ENCODE data around the gene BPIFB2. TPM values are rescaled to one million over a fixed set of nuclear protein-coding genes. Genes with fewer than 3 reads are reported as not detected.

The BPIFB2 gene
- total RNA-seq, 1 donor from 2014 or later: not detected

GRCh38 chr20:33024609-33025317, 17.3 kb downstream of the BPIFB2 start:
- H3K9me3 Mint-ChIP-seq: no peaks in the 10 kb centered on the region
- no peak for DNase-seq (ENCODE audit: low read depth, low spot score)
- no peak overlapping the region for H3K4me3 Mint-ChIP-seq
- peaks cover 3% of the 10 kb centered on the region for H3K27me3 Mint-ChIP-seq (ENCODE audit: low read depth)
- H3K27ac Mint-ChIP-seq (ENCODE audit: unreplicated experiment): no peak overlapping the region
- H3K36me3 Mint-ChIP-seq (ENCODE audit: low read depth): no peaks in the 10 kb centered on the region
- H3K4me1 Mint-ChIP-seq: no peaks in the 10 kb centered on the region
- TF ChIP-seq, protein P1, sequence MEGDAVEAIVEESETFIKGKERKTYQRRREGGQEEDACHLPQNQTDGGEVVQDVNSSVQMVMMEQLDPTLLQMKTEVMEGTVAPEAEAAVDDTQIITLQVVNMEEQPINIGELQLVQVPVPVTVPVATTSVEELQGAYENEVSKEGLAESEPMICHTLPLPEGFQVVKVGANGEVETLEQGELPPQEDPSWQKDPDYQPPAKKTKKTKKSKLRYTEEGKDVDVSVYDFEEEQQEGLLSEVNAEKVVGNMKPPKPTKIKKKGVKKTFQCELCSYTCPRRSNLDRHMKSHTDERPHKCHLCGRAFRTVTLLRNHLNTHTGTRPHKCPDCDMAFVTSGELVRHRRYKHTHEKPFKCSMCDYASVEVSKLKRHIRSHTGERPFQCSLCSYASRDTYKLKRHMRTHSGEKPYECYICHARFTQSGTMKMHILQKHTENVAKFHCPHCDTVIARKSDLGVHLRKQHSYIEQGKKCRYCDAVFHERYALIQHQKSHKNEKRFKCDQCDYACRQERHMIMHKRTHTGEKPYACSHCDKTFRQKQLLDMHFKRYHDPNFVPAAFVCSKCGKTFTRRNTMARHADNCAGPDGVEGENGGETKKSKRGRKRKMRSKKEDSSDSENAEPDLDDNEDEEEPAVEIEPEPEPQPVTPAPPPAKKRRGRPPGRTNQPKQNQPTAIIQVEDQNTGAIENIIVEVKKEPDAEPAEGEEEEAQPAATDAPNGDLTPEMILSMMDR (conservative IDR thresholded peaks at IDR 0.05): no peak

- no peak for DNase-seq (ENCODE audit: low read depth, low spot score)
- H3K4me1 Mint-ChIP-seq: no peaks in the 10 kb centered on the region
- H3K9me3 Mint-ChIP-seq: no peaks in the 10 kb centered on the region
- no peak overlapping the region for H3K27ac Mint-ChIP-seq (ENCODE audit: unreplicated experiment)
- H3K27me3 Mint-ChIP-seq (ENCODE audit: low read depth): peaks cover 3% of the 10 kb centered on the region
- TF ChIP-seq, protein P1 (conservative IDR thresholded peaks at IDR 0.05): no peak
- no peaks in the 10 kb centered on the region for H3K36me3 Mint-ChIP-seq (ENCODE audit: low read depth)
- no peak overlapping the region for H3K4me3 Mint-ChIP-seq
These were observed 17.9 kb downstream of the BPIFB2 start for GRCh38 chr20:33025318-33025876.

DNA sequence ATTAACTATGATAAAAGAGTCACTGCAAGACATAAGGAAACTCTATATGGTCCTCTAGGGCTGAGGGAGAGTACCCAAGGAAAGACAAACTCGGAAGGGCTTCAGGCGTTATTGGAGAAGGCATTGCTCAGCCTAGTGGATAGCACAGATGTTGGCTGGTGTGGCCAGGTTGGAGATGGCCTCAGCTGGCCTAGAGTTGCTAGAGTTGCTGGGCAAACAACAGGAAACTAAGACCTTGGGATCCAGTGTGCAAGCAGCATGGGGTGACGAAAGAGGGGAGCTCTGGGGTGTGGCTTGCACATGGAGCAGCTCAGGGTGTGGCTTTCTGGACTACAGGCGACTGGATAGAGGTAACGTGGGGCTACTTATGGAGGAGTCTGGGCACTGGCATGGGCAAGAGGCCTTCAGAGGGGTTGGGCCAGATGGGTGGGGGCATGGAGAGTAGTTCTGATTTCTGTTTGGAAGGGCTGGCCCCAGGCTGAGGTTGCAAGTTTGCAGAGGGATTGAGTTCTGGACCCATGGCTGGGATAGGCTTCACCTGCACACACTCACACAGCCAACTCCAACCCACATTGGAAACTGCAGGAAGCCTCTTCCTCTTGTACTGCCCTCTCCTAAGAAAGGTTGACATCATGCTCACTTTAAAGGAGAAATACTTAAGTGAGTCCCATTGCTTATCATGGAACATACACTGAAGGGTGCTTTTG, 18.7 kb downstream of the BPIFB2 start:
- no peak overlapping the region for H3K27ac Mint-ChIP-seq (ENCODE audit: unreplicated experiment)
- H3K4me3 Mint-ChIP-seq: no peak overlapping the region
- no peaks in the 10 kb centered on the region for H3K36me3 Mint-ChIP-seq (ENCODE audit: low read depth)
- H3K4me1 Mint-ChIP-seq: no peaks in the 10 kb centered on the region
- peaks cover 3% of the 10 kb centered on the region for H3K27me3 Mint-ChIP-seq (ENCODE audit: low read depth)
- TF ChIP-seq, protein P1 (conservative IDR thresholded peaks at IDR 0.05): no peak
- no peak for DNase-seq (ENCODE audit: low read depth, low spot score)
- H3K9me3 Mint-ChIP-seq: no peaks in the 10 kb centered on the region

GRCh38 chr20:33026779-33027759, 19.6 kb downstream of the BPIFB2 start:
- Mint-ChIP-seq H3K4me1 (no peaks in the 10 kb centered on the region), H3K27me3 (ENCODE audit: low read depth) (peaks cover 3% of the 10 kb centered on the region), H3K4me3 (no peak overlapping the region), H3K36me3 (ENCODE audit: low read depth) (no peaks in the 10 kb centered on the region), H3K27ac (ENCODE audit: unreplicated experiment) (no peak overlapping the region), H3K9me3 (no peaks in the 10 kb centered on the region)
- TF ChIP-seq, protein P1 (conservative IDR thresholded peaks at IDR 0.05): no peak
- DNase-seq (ENCODE audit: low read depth, low spot score): no peak

Data from neural crest cell (in vitro differentiated cells).